Measurements from ENCODE around the gene CCT3. TPM values are rescaled to one million over a fixed set of nuclear protein-coding genes. Genes with fewer than 3 reads are reported as not detected.

CCT3 gene
- total and polyA plus RNA-seq, 2 experiments from 2014 or later, result 405 to 618 TPM

DNA sequence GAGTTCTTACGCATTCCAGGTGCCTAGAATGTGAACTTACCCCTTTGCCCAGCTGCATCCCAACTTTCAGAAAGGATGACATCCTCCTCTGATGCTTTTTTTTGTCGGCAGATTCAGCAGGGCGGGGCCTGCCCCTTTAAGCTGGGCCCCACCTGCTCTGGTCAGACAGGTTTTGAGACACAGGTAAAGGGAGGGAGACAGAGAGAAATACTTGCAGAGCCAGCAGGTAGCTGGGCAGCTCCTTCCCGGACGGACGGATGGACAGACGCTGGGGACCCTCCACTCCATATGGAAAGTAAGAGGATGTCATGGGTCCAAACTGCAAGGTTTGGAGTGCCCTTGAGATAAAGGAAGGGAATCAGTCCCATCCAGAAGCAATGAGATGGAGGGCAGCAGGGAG, 54.0 kb downstream of the CCT3 start, which contains the start of gene TMEM79:
Gene TMEM79 (plus strand): TSS at position 214 of the 400 bp plus-strand sequence. CDS start 902 bp downstream, outside the sequence.
- H3K27me3 Mint-ChIP-seq (ENCODE audit: insufficient read depth, low read depth, poor library complexity), result peaks cover 9% of the 10 kb centered on the region
- H3K4me1 ChIP-seq (ENCODE audit: insufficient read depth), result peaks cover 16% of the 10 kb centered on the region
- peaks cover 12% of the 10 kb centered on the region; the same call in 1 of the 2 replicates for H3F3A ChIP-seq (replicated peaks; ENCODE audit: low read depth)
- H3K9me3 Mint-ChIP-seq, result no peaks in the 10 kb centered on the region
- no peaks in the 10 kb centered on the region for H3K27me3 ChIP-seq (ENCODE audit: insufficient read depth)
- H3K4me1 Mint-ChIP-seq, result peaks cover 19% of the 10 kb centered on the region
- H3K4me3 ChIP-seq, result peak within 1 kb of the TSS; percentile 83
- TF ChIP-seq, protein P1, sequence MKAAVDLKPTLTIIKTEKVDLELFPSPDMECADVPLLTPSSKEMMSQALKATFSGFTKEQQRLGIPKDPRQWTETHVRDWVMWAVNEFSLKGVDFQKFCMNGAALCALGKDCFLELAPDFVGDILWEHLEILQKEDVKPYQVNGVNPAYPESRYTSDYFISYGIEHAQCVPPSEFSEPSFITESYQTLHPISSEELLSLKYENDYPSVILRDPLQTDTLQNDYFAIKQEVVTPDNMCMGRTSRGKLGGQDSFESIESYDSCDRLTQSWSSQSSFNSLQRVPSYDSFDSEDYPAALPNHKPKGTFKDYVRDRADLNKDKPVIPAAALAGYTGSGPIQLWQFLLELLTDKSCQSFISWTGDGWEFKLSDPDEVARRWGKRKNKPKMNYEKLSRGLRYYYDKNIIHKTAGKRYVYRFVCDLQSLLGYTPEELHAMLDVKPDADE (IDR thresholded peaks at IDR 0.05), result no peak
- TF ChIP-seq STAT1 (IDR thresholded peaks at IDR 0.05; ENCODE audit: unreplicated experiment), result no peak
- TF ChIP-seq POLR2AphosphoS5 (IDR thresholded peaks at IDR 0.05; ENCODE audit: low read depth), result no peak
- TF ChIP-seq CREB1 (CRISPR knock-in tag; IDR thresholded peaks at IDR 0.05; ENCODE audit: low read depth), result no peak
- no peak for TF ChIP-seq ZNF331 (CRISPR knock-in tag; IDR thresholded peaks at IDR 0.05; ENCODE audit: low read depth)
- no peak for TF ChIP-seq EZH2phosphoT487 (IDR thresholded peaks at IDR 0.05; ENCODE audit: unreplicated experiment)
- TF ChIP-seq ZNF114 (CRISPR knock-in tag; IDR thresholded peaks at IDR 0.05), result no peak
- TF ChIP-seq, protein P2, sequence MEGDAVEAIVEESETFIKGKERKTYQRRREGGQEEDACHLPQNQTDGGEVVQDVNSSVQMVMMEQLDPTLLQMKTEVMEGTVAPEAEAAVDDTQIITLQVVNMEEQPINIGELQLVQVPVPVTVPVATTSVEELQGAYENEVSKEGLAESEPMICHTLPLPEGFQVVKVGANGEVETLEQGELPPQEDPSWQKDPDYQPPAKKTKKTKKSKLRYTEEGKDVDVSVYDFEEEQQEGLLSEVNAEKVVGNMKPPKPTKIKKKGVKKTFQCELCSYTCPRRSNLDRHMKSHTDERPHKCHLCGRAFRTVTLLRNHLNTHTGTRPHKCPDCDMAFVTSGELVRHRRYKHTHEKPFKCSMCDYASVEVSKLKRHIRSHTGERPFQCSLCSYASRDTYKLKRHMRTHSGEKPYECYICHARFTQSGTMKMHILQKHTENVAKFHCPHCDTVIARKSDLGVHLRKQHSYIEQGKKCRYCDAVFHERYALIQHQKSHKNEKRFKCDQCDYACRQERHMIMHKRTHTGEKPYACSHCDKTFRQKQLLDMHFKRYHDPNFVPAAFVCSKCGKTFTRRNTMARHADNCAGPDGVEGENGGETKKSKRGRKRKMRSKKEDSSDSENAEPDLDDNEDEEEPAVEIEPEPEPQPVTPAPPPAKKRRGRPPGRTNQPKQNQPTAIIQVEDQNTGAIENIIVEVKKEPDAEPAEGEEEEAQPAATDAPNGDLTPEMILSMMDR (conservative IDR thresholded peaks at IDR 0.05; ENCODE audit: low read depth in 2 of 2), result no peak
- no peak for TF ChIP-seq EZH2 (IDR thresholded peaks at IDR 0.05; ENCODE audit: low read depth, unreplicated experiment)
- TF ChIP-seq, protein P3, sequence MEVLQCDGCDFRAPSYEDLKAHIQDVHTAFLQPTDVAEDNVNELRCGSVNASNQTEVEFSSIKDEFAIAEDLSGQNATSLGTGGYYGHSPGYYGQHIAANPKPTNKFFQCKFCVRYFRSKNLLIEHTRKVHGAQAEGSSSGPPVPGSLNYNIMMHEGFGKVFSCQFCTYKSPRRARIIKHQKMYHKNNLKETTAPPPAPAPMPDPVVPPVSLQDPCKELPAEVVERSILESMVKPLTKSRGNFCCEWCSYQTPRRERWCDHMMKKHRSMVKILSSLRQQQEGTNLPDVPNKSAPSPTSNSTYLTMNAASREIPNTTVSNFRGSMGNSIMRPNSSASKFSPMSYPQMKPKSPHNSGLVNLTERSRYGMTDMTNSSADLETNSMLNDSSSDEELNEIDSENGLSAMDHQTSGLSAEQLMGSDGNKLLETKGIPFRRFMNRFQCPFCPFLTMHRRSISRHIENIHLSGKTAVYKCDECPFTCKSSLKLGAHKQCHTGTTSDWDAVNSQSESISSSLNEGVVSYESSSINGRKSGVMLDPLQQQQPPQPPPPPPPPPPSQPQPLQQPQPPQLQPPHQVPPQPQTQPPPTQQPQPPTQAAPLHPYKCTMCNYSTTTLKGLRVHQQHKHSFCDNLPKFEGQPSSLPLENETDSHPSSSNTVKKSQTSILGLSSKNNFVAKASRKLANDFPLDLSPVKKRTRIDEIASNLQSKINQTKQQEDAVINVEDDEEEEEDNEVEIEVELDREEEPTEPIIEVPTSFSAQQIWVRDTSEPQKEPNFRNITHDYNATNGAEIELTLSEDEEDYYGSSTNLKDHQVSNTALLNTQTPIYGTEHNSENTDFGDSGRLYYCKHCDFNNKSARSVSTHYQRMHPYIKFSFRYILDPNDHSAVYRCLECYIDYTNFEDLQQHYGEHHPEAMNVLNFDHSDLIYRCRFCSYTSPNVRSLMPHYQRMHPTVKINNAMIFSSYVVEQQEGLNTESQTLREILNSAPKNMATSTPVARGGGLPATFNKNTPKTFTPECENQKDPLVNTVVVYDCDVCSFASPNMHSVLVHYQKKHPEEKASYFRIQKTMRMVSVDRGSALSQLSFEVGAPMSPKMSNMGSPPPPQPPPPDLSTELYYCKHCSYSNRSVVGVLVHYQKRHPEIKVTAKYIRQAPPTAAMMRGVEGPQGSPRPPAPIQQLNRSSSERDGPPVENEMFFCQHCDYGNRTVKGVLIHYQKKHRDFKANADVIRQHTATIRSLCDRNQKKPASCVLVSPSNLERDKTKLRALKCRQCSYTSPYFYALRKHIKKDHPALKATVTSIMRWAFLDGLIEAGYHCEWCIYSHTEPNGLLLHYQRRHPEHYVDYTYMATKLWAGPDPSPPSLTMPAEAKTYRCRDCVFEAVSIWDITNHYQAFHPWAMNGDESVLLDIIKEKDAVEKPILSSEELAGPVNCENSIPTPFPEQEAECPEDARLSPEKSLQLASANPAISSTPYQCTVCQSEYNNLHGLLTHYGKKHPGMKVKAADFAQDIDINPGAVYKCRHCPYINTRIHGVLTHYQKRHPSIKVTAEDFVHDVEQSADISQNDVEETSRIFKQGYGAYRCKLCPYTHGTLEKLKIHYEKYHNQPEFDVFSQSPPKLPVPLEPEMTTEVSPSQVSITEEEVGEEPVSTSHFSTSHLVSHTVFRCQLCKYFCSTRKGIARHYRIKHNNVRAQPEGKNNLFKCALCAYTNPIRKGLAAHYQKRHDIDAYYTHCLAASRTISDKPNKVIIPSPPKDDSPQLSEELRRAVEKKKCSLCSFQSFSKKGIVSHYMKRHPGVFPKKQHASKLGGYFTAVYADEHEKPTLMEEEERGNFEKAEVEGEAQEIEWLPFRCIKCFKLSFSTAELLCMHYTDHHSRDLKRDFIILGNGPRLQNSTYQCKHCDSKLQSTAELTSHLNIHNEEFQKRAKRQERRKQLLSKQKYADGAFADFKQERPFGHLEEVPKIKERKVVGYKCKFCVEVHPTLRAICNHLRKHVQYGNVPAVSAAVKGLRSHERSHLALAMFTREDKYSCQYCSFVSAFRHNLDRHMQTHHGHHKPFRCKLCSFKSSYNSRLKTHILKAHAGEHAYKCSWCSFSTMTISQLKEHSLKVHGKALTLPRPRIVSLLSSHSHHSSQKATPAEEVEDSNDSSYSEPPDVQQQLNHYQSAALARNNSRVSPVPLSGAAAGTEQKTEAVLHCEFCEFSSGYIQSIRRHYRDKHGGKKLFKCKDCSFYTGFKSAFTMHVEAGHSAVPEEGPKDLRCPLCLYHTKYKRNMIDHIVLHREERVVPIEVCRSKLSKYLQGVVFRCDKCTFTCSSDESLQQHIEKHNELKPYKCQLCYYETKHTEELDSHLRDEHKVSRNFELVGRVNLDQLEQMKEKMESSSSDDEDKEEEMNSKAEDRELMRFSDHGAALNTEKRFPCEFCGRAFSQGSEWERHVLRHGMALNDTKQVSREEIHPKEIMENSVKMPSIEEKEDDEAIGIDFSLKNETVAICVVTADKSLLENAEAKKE (CRISPR knock-in tag; IDR thresholded peaks at IDR 0.05), result no peak
- no peak for TF ChIP-seq JUNB (IDR thresholded peaks at IDR 0.05; ENCODE audit: unreplicated experiment)
- no peak for TF ChIP-seq REST (IDR thresholded peaks at IDR 0.05; ENCODE audit: unreplicated experiment)
- no peak for TF ChIP-seq NANOG (IDR thresholded peaks at IDR 0.05; ENCODE audit: borderline replicate concordance)
- no peaks in the 10 kb centered on the region; the same call in 1 of the 3 replicates for H3K36me3 Mint-ChIP-seq (ENCODE audit: low read depth)
- peak within 1 kb of the TSS; percentile 93 for H3K27ac Mint-ChIP-seq
- H3K36me3 ChIP-seq (ENCODE audit: insufficient read depth), result 0 out of 2 replicates have a peak, but pooled peaks cover 6% of the 10 kb centered on the region
- H4K20me1 ChIP-seq (replicated peaks; ENCODE audit: insufficient read depth), result peaks cover 25% of the 10 kb centered on the region
- H3K79me2 ChIP-seq (replicated peaks; ENCODE audit: insufficient read depth), result peaks cover 32% of the 10 kb centered on the region
- no peaks in the 10 kb centered on the region for H3K9me2 ChIP-seq (ENCODE audit: insufficient read depth)
- DNase-seq (ENCODE audit: low spot score), result peak; percentile 27
- H3K27ac ChIP-seq (ENCODE audit: low read depth), result peak within 1 kb of the TSS; percentile 79
- ATAC-seq, result no peak
- H3K4me3 Mint-ChIP-seq, result peak within 1 kb of the TSS; percentile 98
- H2AFZ ChIP-seq, result peak within 1 kb of the TSS; percentile 95
- H3K4me2 ChIP-seq, result peak within 1 kb of the TSS; percentile 88

All from GM23338 (cell line).